ENCODE results near the gene JAM3.

Gene JAM3

GRCh38 chr11:134068829-134069425, at the start of gene JAM3:
Gene JAM3 (plus strand): TSS chr11:134069072. CDS start chr11:134069084, 12 bp downstream.
- TF ChIP-seq EZH2 (IDR thresholded peaks at IDR 0.05; ENCODE audit: borderline replicate concordance, low read depth, low read length, severe bottlenecking) = no peak
- Histone ChIP-seq H2AFZ (ENCODE audit: low read depth, low read length) (peak within 1 kb of the TSS; percentile 97), H3K27ac (ENCODE audit: low read length) (peak within 1 kb of the TSS; percentile 55; the same call in 1 of the 2 replicates), H3K4me2 (ENCODE audit: insufficient read depth, low read length) (peak within 1 kb of the TSS; percentile 85), H3K9ac (ENCODE audit: low read depth, low read length) (peak within 1 kb of the TSS; percentile 79), H3K79me2 (ENCODE audit: insufficient read depth, low read length) (0 out of 2 replicates have a peak, but pooled peaks cover 2% of the 10 kb centered on the region), H4K20me1 (ENCODE audit: insufficient read depth, low read length) (no peaks in the 10 kb centered on the region), H3K4me1 (ENCODE audit: insufficient read depth, low read length) (peaks cover 28% of the 10 kb centered on the region), H3K4me3 (ENCODE audit: low read depth in 1 of 2, low read length in 2 of 2) (peak within 1 kb of the TSS; percentile 62 to 90), H3K36me3 (ENCODE audit: insufficient read depth, low read length) (no peaks in the 10 kb centered on the region), H3K9me3 (ENCODE audit: insufficient read depth, low read length, severe bottlenecking) (no peaks in the 10 kb centered on the region), H3K27me3 (ENCODE audit: insufficient read depth, low read length, poor library complexity) (no peaks in the 10 kb centered on the region)
- DNase-seq (peak; percentile 97), ATAC-seq (ENCODE audit: insufficient read depth, low read depth) (peak; percentile 98)

GRCh38 chr11:134019500-134019899, 49.4 kb upstream of the JAM3 start:
- H3K27ac ChIP-seq (ENCODE audit: low read length) = no peak overlapping the region
- TF ChIP-seq CTCF (IDR thresholded peaks at IDR 0.05; ENCODE audit: borderline replicate concordance, extremely low read depth, low read length, poor library complexity, severe bottlenecking) = no peak
- no peak for TF ChIP-seq EZH2 (IDR thresholded peaks at IDR 0.05; ENCODE audit: borderline replicate concordance, low read depth, low read length, severe bottlenecking)
- H3K79me2 ChIP-seq (ENCODE audit: insufficient read depth, low read length) = no peaks in the 10 kb centered on the region
- DNase-seq (no peak), ATAC-seq (ENCODE audit: insufficient read depth, low read depth) (no peak)
- H3K4me3 ChIP-seq (ENCODE audit: low read depth in 1 of 2, low read length in 2 of 2) = no peak overlapping the region
- H4K20me1 ChIP-seq (ENCODE audit: insufficient read depth, low read length) = no peaks in the 10 kb centered on the region
- no peaks in the 10 kb centered on the region for H3K4me1 ChIP-seq (ENCODE audit: insufficient read depth, low read length)
- no peak overlapping the region for H3K9ac ChIP-seq (ENCODE audit: low read depth, low read length)
- H3K27me3 ChIP-seq (ENCODE audit: insufficient read depth, low read length, poor library complexity) = peaks cover 40% of the 10 kb centered on the region
- no peak overlapping the region for H2AFZ ChIP-seq (ENCODE audit: low read depth, low read length)
- H3K36me3 ChIP-seq (ENCODE audit: insufficient read depth, low read length) = no peaks in the 10 kb centered on the region
- H3K4me2 ChIP-seq (ENCODE audit: insufficient read depth, low read length) = no peak overlapping the region
- no peaks in the 10 kb centered on the region for H3K9me3 ChIP-seq (ENCODE audit: insufficient read depth, low read length, severe bottlenecking)

GRCh38 chr11:134020598-134020997, 48.3 kb upstream of the JAM3 start:
- Histone ChIP-seq H3K4me2 (ENCODE audit: insufficient read depth, low read length) (no peak overlapping the region), H3K9me3 (ENCODE audit: insufficient read depth, low read length, severe bottlenecking) (no peaks in the 10 kb centered on the region), H3K79me2 (ENCODE audit: insufficient read depth, low read length) (no peaks in the 10 kb centered on the region), H3K4me3 (ENCODE audit: low read depth in 1 of 2, low read length in 2 of 2) (no peak overlapping the region), H3K27ac (ENCODE audit: low read length) (no peak overlapping the region), H2AFZ (ENCODE audit: low read depth, low read length) (no peak overlapping the region), H3K4me1 (ENCODE audit: insufficient read depth, low read length) (no peaks in the 10 kb centered on the region), H3K9ac (ENCODE audit: low read depth, low read length) (no peak overlapping the region), H4K20me1 (ENCODE audit: insufficient read depth, low read length) (no peaks in the 10 kb centered on the region), H3K36me3 (ENCODE audit: insufficient read depth, low read length) (no peaks in the 10 kb centered on the region), H3K27me3 (ENCODE audit: insufficient read depth, low read length, poor library complexity) (peaks cover 39% of the 10 kb centered on the region)
- DNase-seq (no peak), ATAC-seq (ENCODE audit: insufficient read depth, low read depth) (no peak)
- TF ChIP-seq EZH2 (IDR thresholded peaks at IDR 0.05; ENCODE audit: borderline replicate concordance, low read depth, low read length, severe bottlenecking) = no peak
- no peak for TF ChIP-seq CTCF (IDR thresholded peaks at IDR 0.05; ENCODE audit: borderline replicate concordance, extremely low read depth, low read length, poor library complexity, severe bottlenecking)

GRCh38 chr11:134021326-134021725, 47.5 kb upstream of the JAM3 start:
- DNase-seq = no peak
- Histone ChIP-seq H4K20me1 (ENCODE audit: insufficient read depth, low read length) (no peaks in the 10 kb centered on the region), H3K4me3 (ENCODE audit: low read depth in 1 of 2, low read length in 2 of 2) (no peak overlapping the region), H3K9me3 (ENCODE audit: insufficient read depth, low read length, severe bottlenecking) (no peaks in the 10 kb centered on the region), H3K27ac (ENCODE audit: low read length) (no peak overlapping the region), H3K27me3 (ENCODE audit: insufficient read depth, low read length, poor library complexity) (peaks cover 35% of the 10 kb centered on the region), H3K4me1 (ENCODE audit: insufficient read depth, low read length) (no peaks in the 10 kb centered on the region), H3K4me2 (ENCODE audit: insufficient read depth, low read length) (no peak overlapping the region), H3K36me3 (ENCODE audit: insufficient read depth, low read length) (no peaks in the 10 kb centered on the region), H3K79me2 (ENCODE audit: insufficient read depth, low read length) (no peaks in the 10 kb centered on the region), H2AFZ (ENCODE audit: low read depth, low read length) (no peak overlapping the region), H3K9ac (ENCODE audit: low read depth, low read length) (no peak overlapping the region)
- no peak for ATAC-seq (ENCODE audit: insufficient read depth, low read depth)
- no peak for TF ChIP-seq CTCF (IDR thresholded peaks at IDR 0.05; ENCODE audit: borderline replicate concordance, extremely low read depth, low read length, poor library complexity, severe bottlenecking)
- TF ChIP-seq EZH2 (IDR thresholded peaks at IDR 0.05; ENCODE audit: borderline replicate concordance, low read depth, low read length, severe bottlenecking) = no peak
